Activated CD8-positive, alpha-beta memory T cell treated with anti-CD3 and anti-CD28 coated beads, Interleukin-2, amount 10 ng/mL, durations not matched to agents 7 days and 5 days (primary cell): ENCODE measurements around the gene PRSS38. TPM values are rescaled to one million over a fixed set of nuclear protein-coding genes. Genes with fewer than 3 reads are reported as not detected.

Experiments
- ATAC-seq: fragments of 150-1000 bp; cut with Tn5 transposase; one replicate; pipeline ENCODE4 v1.10.0; 2021; ENCODE audit warnings: moderate library complexity
- CTCF ChIA-PET: fragments of 350-600 bp; sonication (Branson Sonifier 250); formaldehyde crosslinking; loops from one replicate; lab custom pipeline; 2021; ENCODE audit warnings: antibody characterized with exemption; lab: Charles Lee
- DNase-seq: peaks from one replicate; pipeline ENCODE4 v3.0.0-alpha.2; 2020
- H3K27ac Mint-ChIP-seq: one replicate; pipeline ENCODE4 v1.8.0; 2021; ENCODE audit warnings: mild to moderate bottlenecking, mixed read lengths
- H3K27me3 Mint-ChIP-seq: one replicate; pipeline ENCODE4 v1.8.0; 2021; ENCODE audit warnings: mixed read lengths
- H3K36me3 Mint-ChIP-seq: one replicate; pipeline ENCODE4 v1.8.0; 2021; ENCODE audit warnings: mild to moderate bottlenecking, mixed read lengths
- H3K4me1 Mint-ChIP-seq: one replicate; pipeline ENCODE4 v1.8.0; 2021; ENCODE audit warnings: mixed read lengths
- H3K4me3 Mint-ChIP-seq: one replicate; pipeline ENCODE4 v1.8.0; 2021; ENCODE audit warnings: mild to moderate bottlenecking, moderate library complexity, mixed read lengths
- H3K9me3 Mint-ChIP-seq: one replicate; pipeline ENCODE4 v1.8.0; 2022; ENCODE audit warnings: low read depth, mixed read lengths
- total RNA-seq, 2 experiments: library from RNA; stranded (reverse); gene quantifications; one replicate each; pipeline ENCODE4 v1.2.3, GENCODE V29; 2021

PRSS38 gene
- total RNA-seq, 2 experiments from 2014 or later = not detected

DNA sequence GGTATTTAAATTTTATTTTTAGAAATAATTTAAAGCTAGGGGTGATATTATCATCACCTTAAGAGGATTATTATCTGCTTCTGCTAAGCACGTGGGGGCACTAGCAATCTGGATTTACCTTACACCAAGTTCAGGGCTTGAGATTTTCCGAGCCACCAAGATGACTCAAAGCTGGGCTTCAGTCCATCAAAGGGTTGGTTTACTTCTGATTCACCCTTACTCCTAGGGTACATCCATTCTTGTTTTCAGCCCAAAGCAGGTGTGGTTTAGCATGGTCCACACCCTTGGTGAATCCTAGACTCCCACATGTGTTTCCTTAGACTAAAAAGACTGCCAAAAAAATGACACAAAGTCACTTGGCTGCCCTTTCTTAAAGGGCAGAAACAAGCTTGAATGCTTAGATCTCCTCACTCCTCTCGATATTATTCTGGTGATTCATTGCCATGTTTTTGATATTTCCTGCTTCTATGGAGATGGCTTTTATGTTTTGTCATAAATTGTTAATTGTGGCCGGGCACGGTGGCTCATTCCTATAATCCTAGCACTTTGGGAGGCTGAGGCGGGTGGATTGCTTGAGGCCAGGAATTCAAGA is 9.8 kb upstream of the PRSS38 start:
- Mint-ChIP-seq H3K4me1 (peaks cover 7% of the 10 kb centered on the region), H3K27ac (no peak overlapping the region), H3K36me3 (peaks cover 8% of the 10 kb centered on the region)

DNA sequence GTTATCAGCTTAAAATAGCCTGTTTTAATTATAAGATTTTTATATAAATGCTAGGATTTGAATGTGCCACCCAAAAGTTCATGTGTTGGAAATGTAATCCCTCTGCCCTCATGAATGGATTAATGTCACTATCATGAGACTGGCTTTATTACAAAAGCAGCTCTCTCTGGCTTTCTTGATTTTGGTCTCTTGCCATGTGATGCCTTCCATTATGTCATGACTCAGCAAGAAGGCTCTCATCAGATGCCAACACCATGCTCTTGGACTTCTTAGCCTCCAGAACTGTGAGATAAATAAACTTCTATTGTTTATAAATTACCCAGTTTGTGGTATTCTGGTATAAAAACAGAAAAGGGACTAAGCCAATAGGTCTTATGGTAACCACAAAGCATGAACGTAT is 6.9 kb upstream of the PRSS38 start:
- Mint-ChIP-seq H3K4me1 (peaks cover 7% of the 10 kb centered on the region), H3K27ac (no peak overlapping the region)

More for the DNA sequence above, 9.8 kb upstream of the PRSS38 start:
- DNase-seq = no peak
- peaks cover 15% of the 10 kb centered on the region for H3K9me3 Mint-ChIP-seq
- CTCF ChIA-PET = no interaction called here
- no peak overlapping the region for H3K4me3 Mint-ChIP-seq
- H3K27me3 Mint-ChIP-seq = peaks cover 40% of the 10 kb centered on the region
- ATAC-seq = no peak

DNA sequence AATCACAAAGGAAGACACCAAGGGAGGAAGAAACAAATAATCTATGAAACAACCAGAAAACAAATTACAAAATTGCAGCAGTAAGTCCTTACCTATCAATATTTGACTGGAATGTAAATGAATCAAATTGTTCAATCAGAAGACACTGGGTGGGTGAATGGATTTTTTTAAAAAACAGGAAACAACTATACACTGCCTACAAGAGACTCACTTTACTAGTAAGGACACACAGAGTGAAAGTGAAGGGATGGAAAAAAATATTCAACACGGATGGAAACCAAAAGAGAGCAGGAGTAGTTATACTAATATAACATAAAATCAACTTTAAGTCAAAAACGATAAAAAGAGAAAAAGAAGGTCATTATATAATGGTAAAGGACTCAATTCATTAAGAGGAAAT is 6.4 kb upstream of the PRSS38 start:
- Mint-ChIP-seq H3K27ac (no peak overlapping the region), H3K4me3 (no peak overlapping the region), H3K9me3 (peaks cover 21% of the 10 kb centered on the region), H3K36me3 (peaks cover 8% of the 10 kb centered on the region), H3K27me3 (peaks cover 21% of the 10 kb centered on the region), H3K4me1 (peaks cover 7% of the 10 kb centered on the region)
- ATAC-seq (no peak), DNase-seq (no peak)
- CTCF ChIA-PET = no interaction called here

More for the DNA sequence above, 6.9 kb upstream of the PRSS38 start:
- ATAC-seq (no peak), DNase-seq (no peak)
- peaks cover 8% of the 10 kb centered on the region for H3K36me3 Mint-ChIP-seq
- peaks cover 22% of the 10 kb centered on the region for H3K27me3 Mint-ChIP-seq
- H3K9me3 Mint-ChIP-seq = peaks cover 21% of the 10 kb centered on the region
- H3K4me3 Mint-ChIP-seq = no peak overlapping the region
- CTCF ChIA-PET = interaction anchor here (1.6 kb wide), 1 partner anchor 42 kb away, joined by 3 read pairs; no protein-coding TSS in a partner anchor

DNA sequence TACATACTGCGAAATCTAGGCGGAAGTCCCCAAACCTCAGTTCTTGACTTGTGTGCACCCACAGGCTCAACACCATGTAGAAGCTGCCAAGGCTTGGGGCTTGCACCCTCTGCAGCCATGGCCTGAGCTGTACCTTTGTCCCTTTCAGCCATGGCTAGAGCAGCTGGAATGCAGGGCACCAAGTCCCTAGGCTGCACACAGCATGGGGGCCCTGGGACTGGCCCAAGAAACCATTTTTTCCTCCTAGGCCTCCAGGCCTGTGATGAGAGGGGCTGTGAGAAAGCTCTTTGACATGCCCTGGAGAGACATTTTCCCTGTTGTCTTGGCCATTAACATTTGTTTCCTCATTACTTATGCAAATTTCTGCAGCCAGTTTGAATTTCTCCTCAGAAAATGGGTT is 1.5 kb upstream of the PRSS38 start:
- Mint-ChIP-seq H3K36me3 (peaks cover 6% of the 10 kb centered on the region), H3K27ac (no peak overlapping the region), H3K4me3 (no peak overlapping the region), H3K4me1 (peaks cover 14% of the 10 kb centered on the region), H3K27me3 (peaks cover 4% of the 10 kb centered on the region), H3K9me3 (peaks cover 20% of the 10 kb centered on the region)
- ATAC-seq (no peak), DNase-seq (no peak)
- CTCF ChIA-PET = no interaction called here

DNA sequence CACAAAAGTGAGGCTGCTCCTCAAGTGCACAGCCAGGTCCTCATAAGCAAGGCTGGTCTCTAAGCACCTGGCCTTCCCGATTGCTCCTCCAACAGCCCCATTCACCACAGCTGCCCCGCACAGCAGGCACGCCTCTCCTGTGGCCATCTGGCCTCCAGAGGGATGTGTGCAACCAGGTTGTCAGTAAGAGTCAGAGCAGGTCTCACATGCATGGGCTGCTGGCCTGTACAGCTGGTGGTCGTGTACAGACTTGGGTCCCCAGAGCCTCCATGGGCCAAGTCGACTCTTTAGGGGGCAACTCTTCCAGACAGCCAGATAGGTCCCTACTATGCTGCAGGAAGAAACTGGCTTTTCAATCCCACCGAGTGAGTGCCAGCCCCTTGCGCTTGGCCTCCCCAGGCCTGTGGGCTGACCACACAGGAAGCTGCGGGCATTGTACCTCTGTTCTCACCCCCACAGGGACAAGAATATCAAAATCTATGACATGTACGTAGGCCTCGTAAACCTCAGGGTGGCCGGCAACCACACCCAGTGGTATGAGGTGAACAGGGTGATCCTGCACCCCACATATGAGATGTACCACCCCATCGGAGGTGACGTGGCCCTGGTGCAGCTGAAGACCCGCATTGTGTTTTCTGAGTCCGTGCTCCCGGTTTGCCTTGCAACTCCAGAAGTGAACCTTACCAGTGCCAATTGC is 1.4 kb downstream of the PRSS38 start:
- DNase-seq = peak; percentile 52
- Mint-ChIP-seq H3K27ac (peak overlapping the region; percentile 15), H3K36me3 (no peaks in the 10 kb centered on the region), H3K4me1 (peaks cover 12% of the 10 kb centered on the region), H3K4me3 (no peak overlapping the region), H3K27me3 (peaks cover 11% of the 10 kb centered on the region), H3K9me3 (peaks cover 21% of the 10 kb centered on the region)
- CTCF ChIA-PET = no interaction called here
- peak; percentile 36 for ATAC-seq

DNA sequence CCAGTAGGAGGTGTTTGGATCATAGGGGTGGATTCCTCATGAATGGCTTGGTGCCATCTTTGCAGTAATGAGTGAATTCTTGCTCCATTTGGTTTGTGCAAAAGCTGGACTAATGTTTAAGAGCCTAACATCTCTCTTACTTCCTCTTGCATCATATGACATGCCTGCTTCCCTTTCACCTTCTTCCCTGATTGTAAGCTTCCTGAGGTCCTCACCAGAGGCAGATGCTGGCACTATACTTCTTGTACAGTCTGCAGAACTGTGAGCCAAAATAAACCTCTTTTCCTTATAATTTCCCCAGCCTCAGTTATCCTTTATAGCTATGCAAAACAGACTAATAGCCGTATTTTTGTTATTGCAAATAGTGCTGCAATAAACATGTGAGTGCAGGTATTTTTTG is 8.1 kb downstream of the PRSS38 start:
- H3K9me3 Mint-ChIP-seq = peaks cover 15% of the 10 kb centered on the region
- ATAC-seq (no peak), DNase-seq (no peak)
- CTCF ChIA-PET = no interaction called here
- H3K4me1 Mint-ChIP-seq = no peaks in the 10 kb centered on the region
- H3K36me3 Mint-ChIP-seq = no peaks in the 10 kb centered on the region
- H3K4me3 Mint-ChIP-seq = no peak overlapping the region
- H3K27me3 Mint-ChIP-seq = peaks cover 27% of the 10 kb centered on the region
- no peak overlapping the region for H3K27ac Mint-ChIP-seq

DNA sequence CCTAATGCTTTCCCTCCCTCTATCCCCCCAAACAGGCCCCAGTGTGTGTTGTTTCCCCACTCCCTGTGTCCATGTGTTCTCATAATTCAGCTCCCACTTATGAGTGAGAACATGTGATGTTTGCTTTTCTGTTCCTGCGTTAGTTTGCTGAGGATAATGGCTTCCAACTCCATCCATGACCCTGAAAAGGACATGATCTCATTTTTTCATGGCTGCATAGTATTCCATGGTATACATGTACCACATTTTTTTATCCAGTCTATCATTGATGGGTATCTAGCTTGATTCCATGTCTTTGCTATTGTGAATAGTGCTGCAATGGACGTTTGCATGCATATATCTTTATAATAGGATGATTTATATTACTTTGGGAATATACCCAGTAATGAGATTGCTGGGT is 8.7 kb downstream of the PRSS38 start:
- Mint-ChIP-seq H3K27me3 (peaks cover 27% of the 10 kb centered on the region), H3K4me3 (no peak overlapping the region), H3K27ac (no peak overlapping the region), H3K36me3 (no peaks in the 10 kb centered on the region), H3K4me1 (no peaks in the 10 kb centered on the region), H3K9me3 (peaks cover 15% of the 10 kb centered on the region)
- ATAC-seq = no peak
- DNase-seq = no peak
- CTCF ChIA-PET = no interaction called here

- CTCF ChIA-PET = no interaction called here
- Mint-ChIP-seq H3K36me3 (no peaks in the 10 kb centered on the region), H3K4me3 (no peak overlapping the region), H3K27me3 (peaks cover 16% of the 10 kb centered on the region), H3K9me3 (peaks cover 8% of the 10 kb centered on the region), H3K27ac (no peak overlapping the region), H3K4me1 (no peaks in the 10 kb centered on the region)
- DNase-seq (no peak), ATAC-seq (no peak)
Measured at GRCh38 chr1:227828786-227829185, 13.3 kb downstream of the PRSS38 start.

- no peak for DNase-seq
- Mint-ChIP-seq H3K27ac (no peak overlapping the region), H3K4me1 (no peaks in the 10 kb centered on the region), H3K27me3 (peaks cover 3% of the 10 kb centered on the region), H3K4me3 (no peak overlapping the region), H3K9me3 (no peaks in the 10 kb centered on the region), H3K36me3 (no peaks in the 10 kb centered on the region)
- ATAC-seq = no peak
- CTCF ChIA-PET = no interaction called here
Measured at GRCh38 chr1:227838181-227838580, 22.7 kb downstream of the PRSS38 start.

DNA sequence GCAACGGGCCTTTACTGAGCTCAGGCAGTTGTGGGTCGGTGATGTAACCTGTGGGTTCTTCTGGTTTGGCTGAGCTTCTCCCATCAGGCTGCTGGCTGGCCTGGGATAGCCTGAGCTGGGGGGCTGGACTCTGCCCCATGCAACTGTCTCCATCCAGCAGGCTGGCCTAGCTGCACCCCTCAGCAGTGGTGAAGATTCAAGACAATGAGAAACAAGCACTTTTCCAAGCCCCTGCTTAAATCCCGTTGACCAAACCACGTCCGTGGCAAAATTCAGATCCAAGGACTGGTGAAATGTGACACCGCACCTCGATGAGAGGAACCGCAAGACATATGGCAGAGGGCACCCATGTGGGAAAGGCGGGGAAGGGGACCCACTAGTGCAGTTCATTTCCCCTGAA is 25.6 kb downstream of the PRSS38 start:
- Mint-ChIP-seq H3K27me3 (peaks cover 3% of the 10 kb centered on the region), H3K4me3 (no peak overlapping the region), H3K36me3 (no peaks in the 10 kb centered on the region), H3K9me3 (no peaks in the 10 kb centered on the region), H3K27ac (no peak overlapping the region), H3K4me1 (no peaks in the 10 kb centered on the region)
- ATAC-seq (no peak), DNase-seq (no peak)
- CTCF ChIA-PET = no interaction called here

GRCh38 chr1:227844320-227845146 is 29.1 kb downstream of the PRSS38 start:
- no peaks in the 10 kb centered on the region for H3K4me1 Mint-ChIP-seq
- DNase-seq = no peak
- CTCF ChIA-PET = no interaction called here
- H3K36me3 Mint-ChIP-seq = no peaks in the 10 kb centered on the region
- H3K27me3 Mint-ChIP-seq = peaks cover 6% of the 10 kb centered on the region
- no peak overlapping the region for H3K4me3 Mint-ChIP-seq
- H3K27ac Mint-ChIP-seq = peak overlapping the region; percentile 54
- ATAC-seq = no peak
- H3K9me3 Mint-ChIP-seq = no peaks in the 10 kb centered on the region

DNA sequence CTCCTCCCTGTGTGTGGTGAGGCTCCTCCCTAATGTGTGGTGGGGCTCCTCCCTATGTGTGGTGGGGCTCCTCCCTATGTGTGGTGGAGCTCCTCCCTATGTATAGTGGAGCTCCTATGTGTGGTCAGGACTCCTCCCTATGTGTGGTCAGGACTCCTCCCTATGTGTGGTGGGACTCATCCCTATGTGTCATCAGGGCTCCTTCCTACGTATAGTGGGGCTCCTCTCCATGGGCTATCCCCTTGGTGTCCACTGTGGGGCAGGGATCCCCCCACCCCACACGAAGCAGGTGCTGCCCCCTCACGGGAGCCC is 29.6 kb downstream of the PRSS38 start:
- ATAC-seq = no peak
- CTCF ChIA-PET = no interaction called here
- H3K4me1 Mint-ChIP-seq = no peaks in the 10 kb centered on the region
- H3K27ac Mint-ChIP-seq = no peak overlapping the region
- no peak for DNase-seq
- H3K9me3 Mint-ChIP-seq = no peaks in the 10 kb centered on the region
- peaks cover 9% of the 10 kb centered on the region for H3K27me3 Mint-ChIP-seq
- H3K36me3 Mint-ChIP-seq = no peaks in the 10 kb centered on the region
- H3K4me3 Mint-ChIP-seq = no peak overlapping the region

- Mint-ChIP-seq H3K9me3 (no peaks in the 10 kb centered on the region), H3K36me3 (no peaks in the 10 kb centered on the region)
- CTCF ChIA-PET = no interaction called here
Measured at GRCh38 chr1:227845519-227845918, 30.0 kb downstream of the PRSS38 start.

More at GRCh38 chr1:227845519-227845918, 30.0 kb downstream of the PRSS38 start:
- Mint-ChIP-seq H3K27me3 (peaks cover 11% of the 10 kb centered on the region), H3K4me3 (no peak overlapping the region), H3K27ac (no peak overlapping the region), H3K4me1 (no peaks in the 10 kb centered on the region)
- ATAC-seq (no peak), DNase-seq (no peak)
